Tibial nerve (tissue), 4 donors: ENCODE results near the gene NRXN2. TPM values are rescaled to one million over a fixed set of nuclear protein-coding genes. Genes with fewer than 3 reads are reported as not detected.

Experiments
- DNase-seq, 2 donors: peaks; one replicate each; pipeline ENCODE4 v3.0.0-alpha.2; 2019; ENCODE audit warnings: low spot score in 2 of 2
- H3K27ac ChIP-seq, 4 donors: fragments of 200-600 bp; sonication (generic) in 3 of 4; one replicate each; pipeline ENCODE4 v1.5.1; 2017 to 2019; ENCODE audit warnings: mild to moderate bottlenecking in 1 of 4
- H3K27me3 ChIP-seq, 2 donors: fragments of 200-600 bp; sonication (generic) in 1 of 2; one replicate each; pipeline versions ENCODE4 v1.5.1 to v1.6.0; 2017 to 2019
- H3K36me3 ChIP-seq, 3 donors: fragments of 200-600 bp; sonication (generic); one replicate each; pipeline ENCODE4 v1.5.1; 2018 to 2019
- H3K4me1 ChIP-seq, 4 donors: fragments of 200-600 bp; sonication (generic) in 3 of 4; one replicate each; pipeline ENCODE4 v1.5.1; 2017 to 2019
- H3K4me3 ChIP-seq, 4 donors: fragments of 200-600 bp; sonication (generic) in 3 of 4; one replicate each; pipeline ENCODE4 v1.5.1; 2017 to 2019; ENCODE audit warnings: mild to moderate bottlenecking in 1 of 4, moderate library complexity in 1 of 4
- H3K9me3 ChIP-seq, 4 donors: fragments of 200-600 bp; sonication (generic) in 3 of 4; one replicate each; pipeline ENCODE4 v1.5.1; 2017 to 2019
- EP300 ChIP-seq, 2 donors: sonication (generic); formaldehyde crosslinking; IDR thresholded peaks; one replicate each; pipeline ENCODE4 v1.6.1; 2017; ENCODE audit warnings: antibody characterized with exemption in 2 of 2, mild to moderate bottlenecking in 1 of 2
- POLR2A ChIP-seq, 2 donors: fragments of 450-650 bp; IDR thresholded peaks; one replicate each; pipeline ENCODE4 v1.6.1; 2017; ENCODE audit warnings: antibody characterized with exemption in 2 of 2, mild to moderate bottlenecking in 2 of 2, moderate library complexity in 2 of 2
- WGBS, 2 donors: methylation state at CpG; one replicate each; pipeline ENCODE4 v1.1.5; 2018; 5-methylcytosine and 5-hydroxymethylcytosine counted together
- total RNA-seq, 4 donors: library from RNA; depleted of rRNA; stranded (reverse); fragments of >200 nt; gene quantifications; one replicate each; pipeline ENCODE4 v1.1.0, GENCODE V29; 2016
- TF ChIP-seq, protein P1 (sequence below), 5 experiments: fragments of 200-600 bp in 3 of 5; fragments of 450-650 bp in 2 of 5; sonication (generic) in 3 of 5; IDR thresholded peaks; one replicate each; pipeline ENCODE4 v1.5.1; 2016 to 2019; ENCODE audit warnings: antibody characterized with exemption in 5 of 5, mild to moderate bottlenecking in 3 of 5, moderate library complexity in 2 of 5

Gene NRXN2
- total RNA-seq, 4 donors from 2014 or later = 1.7 to 25.5 (median 8.7) TPM

DNA sequence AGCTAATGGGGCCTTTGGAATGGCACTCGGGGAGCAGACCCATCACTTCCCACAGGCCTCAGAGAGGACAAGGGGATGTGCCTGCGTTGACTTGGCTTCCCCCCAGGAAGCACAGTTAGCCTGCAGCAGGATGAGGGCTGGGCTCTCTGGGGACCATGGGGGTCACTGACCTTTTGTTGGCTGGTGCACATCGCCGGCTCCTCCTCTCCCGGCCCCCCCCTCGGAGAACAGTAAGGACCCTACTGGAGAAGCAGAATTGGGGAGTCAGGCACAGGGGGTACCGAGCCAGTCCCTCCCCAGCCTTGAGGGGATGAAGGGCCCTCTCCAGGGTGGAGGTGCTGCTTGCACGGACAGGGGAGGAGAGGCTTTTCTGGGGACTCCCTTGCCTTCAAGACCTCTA lies 32.8 kb downstream of the NRXN2 start:
- 46 to 60% methylated on average over 8 of the region's 8 CpGs for whole genome bisulfite sequencing, 2 donors
- no peaks in the 10 kb centered on the region for H3K9me3 ChIP-seq
- DNase-seq = no peak
- no peak overlapping the region for H3K4me3 ChIP-seq
- no peaks in the 10 kb centered on the region for H3K36me3 ChIP-seq
- H3K27me3 ChIP-seq = peaks cover 0 to 30% of the 10 kb centered on the region in 2 donors
- peaks cover 0 to 29% (median 10%) of the 10 kb centered on the region in 4 donors for H3K4me1 ChIP-seq
- TF ChIP-seq EP300 (IDR thresholded peaks at IDR 0.05) = no peak
- TF ChIP-seq, protein P1, sequence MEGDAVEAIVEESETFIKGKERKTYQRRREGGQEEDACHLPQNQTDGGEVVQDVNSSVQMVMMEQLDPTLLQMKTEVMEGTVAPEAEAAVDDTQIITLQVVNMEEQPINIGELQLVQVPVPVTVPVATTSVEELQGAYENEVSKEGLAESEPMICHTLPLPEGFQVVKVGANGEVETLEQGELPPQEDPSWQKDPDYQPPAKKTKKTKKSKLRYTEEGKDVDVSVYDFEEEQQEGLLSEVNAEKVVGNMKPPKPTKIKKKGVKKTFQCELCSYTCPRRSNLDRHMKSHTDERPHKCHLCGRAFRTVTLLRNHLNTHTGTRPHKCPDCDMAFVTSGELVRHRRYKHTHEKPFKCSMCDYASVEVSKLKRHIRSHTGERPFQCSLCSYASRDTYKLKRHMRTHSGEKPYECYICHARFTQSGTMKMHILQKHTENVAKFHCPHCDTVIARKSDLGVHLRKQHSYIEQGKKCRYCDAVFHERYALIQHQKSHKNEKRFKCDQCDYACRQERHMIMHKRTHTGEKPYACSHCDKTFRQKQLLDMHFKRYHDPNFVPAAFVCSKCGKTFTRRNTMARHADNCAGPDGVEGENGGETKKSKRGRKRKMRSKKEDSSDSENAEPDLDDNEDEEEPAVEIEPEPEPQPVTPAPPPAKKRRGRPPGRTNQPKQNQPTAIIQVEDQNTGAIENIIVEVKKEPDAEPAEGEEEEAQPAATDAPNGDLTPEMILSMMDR (IDR thresholded peaks at IDR 0.05) = no peak
- TF ChIP-seq POLR2A (IDR thresholded peaks at IDR 0.05) = no peak
- no peak overlapping the region for H3K27ac ChIP-seq

DNA sequence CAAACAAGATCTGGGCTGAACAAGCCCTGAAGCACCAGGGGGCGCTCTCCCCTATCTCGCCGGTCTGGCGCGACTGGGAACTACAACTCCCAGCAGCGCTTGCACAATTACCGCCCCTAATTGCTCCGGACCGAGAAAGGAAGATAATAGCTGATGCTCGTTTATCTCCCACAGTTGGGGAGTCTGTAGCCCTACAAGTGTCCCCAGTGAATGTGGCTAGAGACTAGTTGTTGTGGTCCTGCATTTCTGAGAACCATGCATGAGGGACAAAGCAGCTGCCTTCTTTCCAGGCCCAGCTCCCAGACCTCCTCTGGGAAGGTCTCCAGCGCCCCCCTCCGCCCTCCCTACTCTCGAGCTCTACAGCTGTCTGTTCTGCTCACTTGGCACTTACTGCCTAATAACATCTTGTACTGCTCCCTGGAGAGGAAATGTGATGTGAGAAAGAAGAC lies 34.4 kb downstream of the NRXN2 start:
- H3K36me3 ChIP-seq = no peaks in the 10 kb centered on the region
- DNase-seq = peak; percentile 74 to 88
- H3K9me3 ChIP-seq = no peaks in the 10 kb centered on the region
- H3K27me3 ChIP-seq = peaks cover 0 to 13% of the 10 kb centered on the region in 2 donors
- WGBS, 2 donors = 0 to 1% methylated on average over 13 of the region's 13 CpGs
- peak overlapping the region in 3 of 4 donors; percentile 33 to 43 (median 43) for H3K4me3 ChIP-seq
- TF ChIP-seq POLR2A (IDR thresholded peaks at IDR 0.05) (no peak), EP300 (IDR thresholded peaks at IDR 0.05) (peak in 1 of 2 donors; percentile 32)
- TF ChIP-seq, protein P1 (IDR thresholded peaks at IDR 0.05) = peak; percentile 88 to 95 (median 91)
- peak overlapping the region in 3 of 4 donors; percentile 57 to 77 (median 75) for H3K27ac ChIP-seq
- peaks cover 0 to 29% (median 10%) of the 10 kb centered on the region in 4 donors for H3K4me1 ChIP-seq

DNA sequence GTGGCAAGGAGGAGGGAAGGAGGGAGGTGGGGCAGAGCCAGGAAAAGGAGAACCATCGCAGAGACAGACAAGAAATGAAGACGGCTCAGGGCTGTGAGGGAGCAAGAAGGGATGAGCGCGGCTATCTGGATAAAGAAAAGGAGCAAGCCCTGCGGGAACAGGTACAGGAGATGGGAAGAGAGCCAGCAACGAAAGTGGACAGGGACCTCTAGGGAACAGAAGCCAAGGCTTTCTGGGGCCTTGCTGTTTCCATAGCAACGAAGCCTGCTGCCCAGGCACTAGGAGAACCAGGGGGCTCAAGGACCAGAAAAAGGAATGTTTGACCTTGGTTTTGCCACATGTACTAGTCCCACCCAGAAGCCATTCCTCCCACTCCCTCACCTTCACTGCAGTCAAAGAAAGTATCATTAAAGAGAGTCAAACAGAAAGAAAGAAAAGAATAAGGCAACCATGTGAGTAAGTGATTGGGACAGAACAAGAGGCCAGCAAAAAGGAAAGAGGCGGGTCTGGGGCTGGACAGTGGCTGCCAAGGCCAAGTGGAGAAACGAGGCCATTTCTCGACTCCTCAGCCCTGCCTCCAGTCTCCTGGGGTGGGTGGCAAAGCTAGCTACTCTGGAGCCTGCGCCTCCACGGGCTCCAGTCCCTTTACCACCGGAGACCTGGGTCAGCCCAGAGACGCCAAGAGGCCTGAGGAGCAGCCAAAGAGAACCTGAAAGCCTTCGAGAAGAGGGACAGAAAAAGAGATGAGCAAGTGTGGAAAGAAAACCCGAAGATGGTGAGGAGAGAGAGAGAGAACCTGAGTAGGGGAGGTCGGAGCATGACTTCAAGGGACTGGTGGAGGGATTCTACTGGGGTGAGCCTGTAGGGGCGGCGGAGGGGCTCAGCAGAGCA lies 35.1 kb downstream of the NRXN2 start:
- Histone ChIP-seq H3K9me3 (no peaks in the 10 kb centered on the region), H3K36me3 (no peaks in the 10 kb centered on the region), H3K4me1 (peaks cover 0 to 29% (median 10%) of the 10 kb centered on the region in 4 donors), H3K27me3 (peaks cover 0 to 7% of the 10 kb centered on the region in 2 donors), H3K4me3 (peak overlapping the region in 3 of 4 donors; percentile 33 to 43 (median 43)), H3K27ac (peak overlapping the region in 2 of 4 donors; percentile 75 to 77)
- no peak for DNase-seq
- TF ChIP-seq POLR2A (IDR thresholded peaks at IDR 0.05) (no peak), EP300 (IDR thresholded peaks at IDR 0.05) (no peak)
- TF ChIP-seq, protein P1 (IDR thresholded peaks at IDR 0.05) = no peak
- WGBS, 2 donors = 44 to 50% methylated on average over 19 of the region's 19 CpGs

DNA sequence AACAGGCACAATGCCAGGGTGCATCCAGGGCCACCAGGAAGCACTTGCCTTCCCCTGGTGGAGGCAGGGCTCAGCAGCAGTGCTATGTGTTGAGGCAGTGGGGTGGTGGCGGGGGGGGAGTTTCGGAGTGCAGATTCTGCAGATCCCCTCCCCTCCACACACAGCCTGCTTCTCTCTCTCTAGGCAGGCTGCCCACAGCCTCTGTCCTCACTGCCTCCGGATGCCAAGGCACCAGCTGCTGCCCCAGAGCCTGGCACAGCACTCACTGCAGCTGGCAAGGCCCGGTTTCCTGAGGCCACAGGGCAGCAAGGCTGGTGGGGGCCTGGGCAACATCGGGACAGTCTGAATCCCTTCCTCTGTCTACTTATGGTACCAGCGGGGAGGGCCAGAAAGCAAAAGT lies 35.8 kb downstream of the NRXN2 start:
- Histone ChIP-seq H3K9me3 (no peaks in the 10 kb centered on the region), H3K27ac (peak overlapping the region in 2 of 4 donors; percentile 75 to 77), H3K4me3 (no peak overlapping the region), H3K36me3 (no peaks in the 10 kb centered on the region), H3K4me1 (peaks cover 0 to 29% (median 10%) of the 10 kb centered on the region in 4 donors), H3K27me3 (no peaks in the 10 kb centered on the region)
- TF ChIP-seq, protein P1 (IDR thresholded peaks at IDR 0.05) = no peak
- TF ChIP-seq EP300 (IDR thresholded peaks at IDR 0.05) = peak in 1 of 2 donors; percentile 25
- DNase-seq = peak; percentile 23 to 31
- WGBS, 2 donors = 38 to 54% methylated on average over 6 of the region's 6 CpGs
